Liver (tissue), 1 donor: ENCODE results near the gene WNK2.

ENCODE experiments used
- MAX ChIP-seq: IDR thresholded peaks from 2 replicates; pipeline ENCODE4 v1.6.1; 2016; ENCODE audit warnings: antibody characterized with exemption
- ZBTB33 ChIP-seq: IDR thresholded peaks from 2 replicates; pipeline ENCODE4 v1.6.1; 2016; ENCODE audit warnings: antibody characterized with exemption

GRCh38 chr9:93193388-93194220 lies 9.7 kb downstream of the WNK2 start:
- TF ChIP-seq MAX (no peak), ZBTB33 (no peak)
